Psoas muscle (tissue), 8 donors: ENCODE measurements around the gene ASPG. TPM values are rescaled to one million over a fixed set of nuclear protein-coding genes. Genes with fewer than 3 reads are reported as not detected.
A peak's percentile ranks its signal among the peaks of the same experiment; 100 is the strongest.

Experiments
- ATAC-seq, 4 donors: fragments of 200-7000 bp; cut with Tn5 transposase; one replicate each; pipeline ENCODE4 v1.9.1; 2020; ENCODE audit warnings: moderate library complexity in 3 of 4, mild to moderate bottlenecking in 2 of 4
- DNase-seq, 2 donors: peaks; one replicate each; pipeline ENCODE4 v3.0.0-alpha.2; 2020
- H3K27ac ChIP-seq: fragments of 200-600 bp; one replicate; pipeline ENCODE4 v1.8.0; 2022
- H3K27me3 ChIP-seq, 3 donors: fragments of 200-600 bp in 1 of 3; one replicate each; pipeline versions ENCODE4 v1.6.1 to v1.8.0; 2013 to 2022; ENCODE audit warnings: low read length in 2 of 3, mild to moderate bottlenecking in 2 of 3, moderate library complexity in 1 of 3; ENCODE audit not compliant: insufficient read depth in 3 of 3
- H3K36me3 ChIP-seq, 2 donors: fragments of 200-600 bp in 1 of 2; one replicate each; pipeline versions ENCODE4 v1.6.1 to v1.8.0; 2013 to 2022; ENCODE audit warnings: low read depth in 1 of 2, mild to moderate bottlenecking in 1 of 2, moderate library complexity in 1 of 2; ENCODE audit not compliant: insufficient read depth in 1 of 2
- H3K4me1 ChIP-seq: fragments of 200-600 bp; one replicate; pipeline ENCODE4 v1.8.0; 2022
- H3K4me3 ChIP-seq: fragments of 200-600 bp; one replicate; pipeline ENCODE4 v1.8.0; 2022; ENCODE audit warnings: mild to moderate bottlenecking
- H3K9me3 ChIP-seq: fragments of 200-600 bp; one replicate; pipeline ENCODE4 v1.8.0; 2022
- WGBS, 3 donors: extraction: QIAGEN DNeasy Blood & Tissue Kit; methylation state at CpG; one replicate each; pipeline versions ENCODE4 v1.1.6 to v1.1.7; 2013; 5-methylcytosine and 5-hydroxymethylcytosine counted together
- intact Hi-C, 2 donors: fragments of 100-400 bp; cut with DNase I; formaldehyde crosslinking; loops; one replicate each; pipeline versions ENCODE4 v1.11.0 to v1.14.2; 2022
- polyA plus RNA-seq, 3 donors: library from polyadenylated mRNA; stranded (reverse); fragments of 200-250 nt; gene quantifications; one replicate each; pipeline ENCODE4 v1.2.3, GENCODE V29; 2013
- total RNA-seq, 4 donors: library from RNA; stranded (reverse); fragmentation: NEBNext Ultra II Directional in 2 of 4; extraction: Animal tissue kit (Norgen Biotek cat#: 25700) in 2 of 4; gene quantifications; one replicate each; pipeline versions ENCODE4 v1.2.1 to v1.2.4, GENCODE V29; 2021 to 2023
- TF ChIP-seq, protein P1 (sequence below): fragments of 200-600 bp; IDR thresholded peaks from one replicate; pipeline ENCODE4 v1.8.0; 2022; ENCODE audit warnings: antibody characterized with exemption
- donor health status: healthy with polysubstance abuse.
- donor health status: DM: no; HTN: no; CAD: no; lungs with moderate emphysema.
- donor health status: Bipolar disorder and iron deficiency.
- donor health status: healthy.
- donor health status: DM: yes; HTN: yes; CAD: no.
- donor health status: DM: no; HTN: no; CAD: no.
- donor health status: DM: no; HTN: no; CAD: no.
- donor health status: DM: yes; HTN: yes; CAD: no.

Gene ASPG
- total and polyA plus RNA-seq, 7 donors, result 0.04 to 0.84 (median 0.33) TPM; not detected in 1

DNA sequence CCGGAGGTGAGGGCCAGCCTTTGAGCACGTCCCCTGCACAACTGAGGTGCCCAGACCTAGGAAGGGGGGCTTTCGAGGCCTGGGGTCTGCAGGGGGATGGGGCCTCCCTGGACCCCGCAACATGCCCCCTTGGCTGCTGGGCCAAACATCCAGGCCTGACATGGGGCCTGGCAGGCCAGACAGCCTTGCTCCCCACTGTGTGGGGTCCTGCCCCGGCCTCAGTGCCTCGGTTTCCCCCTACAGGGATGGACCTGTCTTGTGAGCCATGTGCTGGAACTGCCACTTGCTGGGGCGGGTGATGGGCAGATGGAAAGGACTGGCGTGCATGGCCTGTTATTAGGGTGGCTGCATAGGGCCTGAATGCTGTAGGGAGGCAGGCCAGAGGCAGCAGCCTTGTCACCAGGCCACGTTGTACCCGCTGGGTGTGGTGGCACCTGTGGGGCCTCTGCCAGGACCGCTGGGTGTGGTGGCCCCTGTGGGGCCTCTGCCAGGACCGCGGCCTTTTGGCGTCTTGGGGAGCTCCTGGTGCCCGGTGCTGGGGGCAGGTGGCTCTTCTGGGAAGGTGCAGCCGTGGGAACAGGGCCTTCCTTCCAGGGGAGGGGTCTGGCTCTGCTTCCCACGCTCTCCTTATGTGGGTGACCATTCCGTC lies 20.4 kb downstream of the ASPG start:
- DNase-seq, result peak; percentile 8 to 33
- intact Hi-C loops, result no loop called here
- TF ChIP-seq, protein P1, sequence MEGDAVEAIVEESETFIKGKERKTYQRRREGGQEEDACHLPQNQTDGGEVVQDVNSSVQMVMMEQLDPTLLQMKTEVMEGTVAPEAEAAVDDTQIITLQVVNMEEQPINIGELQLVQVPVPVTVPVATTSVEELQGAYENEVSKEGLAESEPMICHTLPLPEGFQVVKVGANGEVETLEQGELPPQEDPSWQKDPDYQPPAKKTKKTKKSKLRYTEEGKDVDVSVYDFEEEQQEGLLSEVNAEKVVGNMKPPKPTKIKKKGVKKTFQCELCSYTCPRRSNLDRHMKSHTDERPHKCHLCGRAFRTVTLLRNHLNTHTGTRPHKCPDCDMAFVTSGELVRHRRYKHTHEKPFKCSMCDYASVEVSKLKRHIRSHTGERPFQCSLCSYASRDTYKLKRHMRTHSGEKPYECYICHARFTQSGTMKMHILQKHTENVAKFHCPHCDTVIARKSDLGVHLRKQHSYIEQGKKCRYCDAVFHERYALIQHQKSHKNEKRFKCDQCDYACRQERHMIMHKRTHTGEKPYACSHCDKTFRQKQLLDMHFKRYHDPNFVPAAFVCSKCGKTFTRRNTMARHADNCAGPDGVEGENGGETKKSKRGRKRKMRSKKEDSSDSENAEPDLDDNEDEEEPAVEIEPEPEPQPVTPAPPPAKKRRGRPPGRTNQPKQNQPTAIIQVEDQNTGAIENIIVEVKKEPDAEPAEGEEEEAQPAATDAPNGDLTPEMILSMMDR, result no peak
- H3K4me3 ChIP-seq, result no peak overlapping the region
- H3K9me3 ChIP-seq, result no peaks in the 10 kb centered on the region
- peaks cover 0 to 3% (median 0%) of the 10 kb centered on the region in 3 donors for H3K27me3 ChIP-seq
- WGBS, 3 donors, result 73 to 86% (median 84%) methylated on average over 17 to 18 of the region's 18 CpGs
- H3K27ac ChIP-seq, result no peak overlapping the region
- no peaks in the 10 kb centered on the region for H3K4me1 ChIP-seq
- H3K36me3 ChIP-seq, result no peaks in the 10 kb centered on the region
- ATAC-seq, result no peak

DNA sequence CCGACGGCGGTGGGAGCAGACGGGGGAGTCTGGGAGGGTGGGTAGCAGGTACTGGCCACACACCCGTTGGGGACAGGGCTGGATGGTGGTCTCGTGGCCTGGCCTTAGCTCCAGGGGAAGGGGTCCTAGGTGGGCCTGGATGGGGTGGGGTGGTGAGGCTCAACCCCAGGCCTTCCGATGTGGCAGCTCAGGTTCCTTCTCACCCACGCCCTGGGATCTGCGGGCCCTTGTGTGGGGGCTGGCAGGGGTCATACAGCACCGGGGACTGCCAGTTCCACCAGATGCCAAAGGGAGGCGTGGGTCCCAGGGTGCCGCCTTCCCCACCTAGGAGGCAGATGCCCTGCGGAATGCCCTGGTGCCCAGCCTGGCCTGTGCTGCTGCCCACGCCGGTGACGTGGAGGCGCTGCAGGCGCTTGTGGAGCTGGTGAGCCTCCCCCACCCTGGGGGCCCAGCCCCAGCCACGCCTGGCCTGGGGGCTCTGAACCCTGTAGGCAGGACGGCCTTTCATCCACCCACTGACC lies 21.0 kb downstream of the ASPG start:
- H3K9me3 ChIP-seq, result no peaks in the 10 kb centered on the region
- H3K27ac ChIP-seq, result no peak overlapping the region
- no peaks in the 10 kb centered on the region for H3K4me1 ChIP-seq
- H3K27me3 ChIP-seq, result peaks cover 0 to 3% (median 0%) of the 10 kb centered on the region in 3 donors
- intact Hi-C loops, result no loop called here
- DNase-seq (peak; percentile 9 to 34), ATAC-seq (no peak)
- no peaks in the 10 kb centered on the region for H3K36me3 ChIP-seq
- TF ChIP-seq, protein P1, result no peak
- H3K4me3 ChIP-seq, result no peak overlapping the region
- 86 to 90% (median 90%) methylated on average over 20 of the region's 20 CpGs for WGBS, 3 donors

DNA sequence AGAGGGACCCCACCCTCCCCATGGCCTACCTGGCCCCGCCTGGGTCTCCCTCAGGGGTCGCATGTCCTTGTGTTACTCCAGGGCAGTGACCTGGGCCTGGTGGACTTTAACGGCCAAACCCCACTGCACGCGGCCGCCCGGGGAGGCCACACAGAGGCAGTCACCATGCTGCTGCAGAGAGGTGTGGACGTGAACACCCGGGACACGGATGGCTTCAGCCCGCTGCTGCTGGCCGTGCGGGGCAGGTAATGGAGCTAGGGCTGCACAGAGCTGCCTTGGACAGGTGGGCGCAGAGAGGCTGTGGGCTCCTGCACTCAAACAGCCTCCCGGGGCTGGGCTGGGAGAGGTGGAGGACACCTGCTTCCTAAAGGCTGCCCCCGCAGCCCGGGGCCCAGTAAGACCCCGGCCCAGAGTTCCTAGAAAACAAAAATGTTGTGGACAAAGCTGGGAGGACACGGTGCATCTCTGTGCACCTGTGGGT lies 21.6 kb downstream of the ASPG start:
- H3K27ac ChIP-seq, result no peak overlapping the region
- DNase-seq, result peak; percentile 6 to 38
- no peak for ATAC-seq
- no peak overlapping the region for H3K4me3 ChIP-seq
- H3K36me3 ChIP-seq, result no peaks in the 10 kb centered on the region
- H3K27me3 ChIP-seq, result peaks cover 0 to 3% (median 0%) of the 10 kb centered on the region in 3 donors
- TF ChIP-seq, protein P1, result no peak
- WGBS, 3 donors, result 75 to 81% (median 80%) methylated on average over 19 of the region's 19 CpGs
- intact Hi-C loops, result no loop called here
- no peaks in the 10 kb centered on the region for H3K4me1 ChIP-seq
- no peaks in the 10 kb centered on the region for H3K9me3 ChIP-seq

DNA sequence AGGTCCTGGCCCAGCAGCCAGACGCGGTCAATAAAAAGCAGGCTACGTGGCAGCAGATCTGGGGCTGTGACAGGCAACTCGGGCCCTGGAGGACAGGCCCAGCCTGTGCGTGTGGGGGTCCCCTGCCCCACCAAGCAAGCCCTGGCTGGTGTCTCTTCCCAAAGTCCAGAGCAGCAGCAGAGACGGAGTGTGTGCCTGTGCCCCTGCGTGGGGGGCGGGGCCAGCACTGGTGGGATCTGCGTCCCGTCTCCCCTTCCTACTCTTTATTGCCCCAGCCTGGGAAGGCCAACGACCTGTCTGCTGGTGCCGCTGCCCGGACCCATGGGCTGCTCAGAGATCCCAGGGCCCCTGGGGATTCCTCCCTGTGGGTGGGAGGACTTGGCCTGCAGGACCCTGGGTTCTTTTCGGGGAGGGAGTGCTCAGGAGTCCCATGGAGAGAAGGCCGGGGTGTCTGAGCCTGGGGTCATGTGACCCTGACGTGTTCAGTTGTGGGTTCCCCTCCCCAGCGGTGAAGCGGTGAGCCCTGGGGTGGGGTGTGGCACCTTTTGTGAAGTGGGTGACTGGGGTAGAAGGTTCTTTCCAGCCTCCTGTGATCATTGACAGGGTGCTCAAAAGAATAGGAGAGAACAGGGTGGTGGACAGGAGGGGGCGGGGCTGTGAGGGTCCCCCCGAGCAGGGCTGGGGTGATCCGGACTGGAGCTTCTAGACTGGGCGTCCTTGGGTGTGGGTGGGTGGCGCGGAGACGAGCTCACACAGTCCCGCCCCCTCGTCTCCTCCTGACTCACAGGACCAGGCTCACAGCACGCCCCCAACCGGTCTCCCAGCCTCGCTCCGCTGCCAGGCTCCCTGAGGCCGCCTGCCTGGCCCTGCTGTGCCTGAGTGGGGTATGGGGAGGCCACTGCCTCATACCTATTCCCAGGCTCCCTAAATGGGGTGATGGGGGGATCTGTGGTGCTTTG lies 22.4 kb downstream of the ASPG start:
- H3K27ac ChIP-seq, result no peak overlapping the region
- intact Hi-C loops, result no loop called here
- ATAC-seq (no peak), DNase-seq (peak; percentile 4 to 44)
- no peaks in the 10 kb centered on the region for H3K9me3 ChIP-seq
- peaks cover 0 to 3% (median 0%) of the 10 kb centered on the region in 3 donors for H3K27me3 ChIP-seq
- TF ChIP-seq, protein P1, result no peak
- H3K36me3 ChIP-seq, result no peaks in the 10 kb centered on the region
- no peaks in the 10 kb centered on the region for H3K4me1 ChIP-seq
- H3K4me3 ChIP-seq, result no peak overlapping the region
- 71 to 79% (median 74%) methylated on average over 31 to 32 of the region's 32 CpGs for WGBS, 3 donors
